Measurements from ENCODE around the gene POU6F1. TPM values are rescaled to one million over a fixed set of nuclear protein-coding genes. Genes with fewer than 3 reads are reported as not detected.

Gene POU6F1
- total RNA-seq, 1 donor from 2014 or later = 16.5 TPM

GRCh38 chr12:51200156-51200555, 17.7 kb downstream of the POU6F1 start:
- H3K36me3 ChIP-seq = peaks cover 0 to 9% of the 10 kb centered on the region in 2 donors
- DNase-seq (ENCODE audit: extremely low spot score in 2 of 2) = no peak
- H3K9me3 ChIP-seq = no peaks in the 10 kb centered on the region

DNA sequence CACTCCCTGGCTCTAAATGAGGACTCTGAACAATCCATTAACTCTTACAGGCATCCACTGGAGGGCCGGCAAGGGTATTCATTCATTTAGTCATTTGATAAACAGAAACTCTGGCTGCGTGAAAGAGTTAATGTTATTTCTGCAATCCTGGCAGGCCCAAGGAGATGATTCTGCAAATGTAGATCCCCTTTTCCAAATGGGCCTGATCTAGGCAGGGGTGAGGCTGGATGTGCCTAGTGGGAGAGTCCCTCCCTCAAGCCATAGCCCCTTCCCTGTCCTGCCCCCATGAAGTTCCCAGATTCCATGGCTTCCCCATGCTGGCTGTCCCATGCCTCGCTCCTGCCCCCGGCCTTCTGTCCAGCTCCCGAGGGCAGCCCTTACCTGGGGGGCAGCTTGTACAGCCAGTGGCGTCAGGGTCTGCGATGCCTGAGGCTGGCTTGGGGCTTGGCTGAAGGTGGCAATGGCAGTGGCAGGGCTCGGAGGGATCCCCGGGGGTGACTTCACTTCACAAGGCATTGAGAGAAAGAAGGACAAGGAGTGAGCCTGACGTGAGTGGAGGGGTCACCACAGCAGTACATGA, 18.4 kb downstream of the POU6F1 start:
- no peaks in the 10 kb centered on the region for H3K27me3 ChIP-seq
- peaks cover 0 to 9% of the 10 kb centered on the region in 2 donors for H3K36me3 ChIP-seq
- H3K4me3 ChIP-seq = no peak overlapping the region
- no peaks in the 10 kb centered on the region for H3K9me3 ChIP-seq
- H3K4me1 ChIP-seq = no peaks in the 10 kb centered on the region
- intact Hi-C loops (cut with DNase I) = no loop called here
- no peak overlapping the region for H3K27ac ChIP-seq
- no peak for DNase-seq (ENCODE audit: extremely low spot score in 2 of 2)
- no peak for TF ChIP-seq POLR2A (IDR thresholded peaks at IDR 0.05)
- no peak for TF ChIP-seq POLR2AphosphoS5 (IDR thresholded peaks at IDR 0.05; ENCODE audit: insufficient read depth in 1 of 2, low read depth in 1 of 2)
- TF ChIP-seq CTCF (IDR thresholded peaks at IDR 0.05) = no peak

More at GRCh38 chr12:51200156-51200555, 17.7 kb downstream of the POU6F1 start:
- intact Hi-C loops (cut with DNase I) = no loop called here
- Histone ChIP-seq H3K4me3 (no peak overlapping the region), H3K27me3 (no peaks in the 10 kb centered on the region), H3K4me1 (no peaks in the 10 kb centered on the region), H3K27ac (no peak overlapping the region)
- no peak for TF ChIP-seq POLR2A (IDR thresholded peaks at IDR 0.05)
- no peak for TF ChIP-seq CTCF (IDR thresholded peaks at IDR 0.05)
- no peak for TF ChIP-seq POLR2AphosphoS5 (IDR thresholded peaks at IDR 0.05; ENCODE audit: insufficient read depth in 1 of 2, low read depth in 1 of 2)

- no peak for DNase-seq (ENCODE audit: extremely low spot score in 2 of 2)
- Histone ChIP-seq H3K4me3 (no peak overlapping the region), H3K27ac (no peak overlapping the region), H3K4me1 (no peaks in the 10 kb centered on the region), H3K36me3 (peaks cover 0 to 9% of the 10 kb centered on the region in 2 donors), H3K9me3 (no peaks in the 10 kb centered on the region), H3K27me3 (no peaks in the 10 kb centered on the region)
- TF ChIP-seq POLR2AphosphoS5 (IDR thresholded peaks at IDR 0.05; ENCODE audit: insufficient read depth in 1 of 2, low read depth in 1 of 2) = no peak
- TF ChIP-seq CTCF (IDR thresholded peaks at IDR 0.05) = no peak
- no peak for TF ChIP-seq POLR2A (IDR thresholded peaks at IDR 0.05)
- intact Hi-C loops (cut with DNase I) = no loop called here
These were observed 19.1 kb downstream of the POU6F1 start for GRCh38 chr12:51198568-51199365.

GRCh38 chr12:51197736-51198567, 19.9 kb downstream of the POU6F1 start:
- Histone ChIP-seq H3K36me3 (peaks cover 0 to 9% of the 10 kb centered on the region in 2 donors), H3K27ac (no peak overlapping the region), H3K4me3 (no peak overlapping the region), H3K27me3 (no peaks in the 10 kb centered on the region), H3K9me3 (no peaks in the 10 kb centered on the region), H3K4me1 (no peaks in the 10 kb centered on the region)
- DNase-seq (ENCODE audit: extremely low spot score in 2 of 2) = no peak
- intact Hi-C loops (cut with DNase I) = no loop called here
- TF ChIP-seq CTCF (IDR thresholded peaks at IDR 0.05) = no peak
- TF ChIP-seq POLR2AphosphoS5 (IDR thresholded peaks at IDR 0.05; ENCODE audit: insufficient read depth in 1 of 2, low read depth in 1 of 2) = no peak
- TF ChIP-seq POLR2A (IDR thresholded peaks at IDR 0.05) = no peak
